ENCODE measurements around the gene CAMSAP1. TPM values are rescaled to one million over a fixed set of nuclear protein-coding genes. Genes with fewer than 3 reads are reported as not detected.

The CAMSAP1 gene
- total RNA-seq, 1 donor from 2014 or later, result 31.1 TPM

GRCh38 chr9:135928074-135928730, 20.9 kb upstream of the CAMSAP1 start:
- no peak for DNase-seq (ENCODE audit: low read depth)
- TF ChIP-seq, protein P1, sequence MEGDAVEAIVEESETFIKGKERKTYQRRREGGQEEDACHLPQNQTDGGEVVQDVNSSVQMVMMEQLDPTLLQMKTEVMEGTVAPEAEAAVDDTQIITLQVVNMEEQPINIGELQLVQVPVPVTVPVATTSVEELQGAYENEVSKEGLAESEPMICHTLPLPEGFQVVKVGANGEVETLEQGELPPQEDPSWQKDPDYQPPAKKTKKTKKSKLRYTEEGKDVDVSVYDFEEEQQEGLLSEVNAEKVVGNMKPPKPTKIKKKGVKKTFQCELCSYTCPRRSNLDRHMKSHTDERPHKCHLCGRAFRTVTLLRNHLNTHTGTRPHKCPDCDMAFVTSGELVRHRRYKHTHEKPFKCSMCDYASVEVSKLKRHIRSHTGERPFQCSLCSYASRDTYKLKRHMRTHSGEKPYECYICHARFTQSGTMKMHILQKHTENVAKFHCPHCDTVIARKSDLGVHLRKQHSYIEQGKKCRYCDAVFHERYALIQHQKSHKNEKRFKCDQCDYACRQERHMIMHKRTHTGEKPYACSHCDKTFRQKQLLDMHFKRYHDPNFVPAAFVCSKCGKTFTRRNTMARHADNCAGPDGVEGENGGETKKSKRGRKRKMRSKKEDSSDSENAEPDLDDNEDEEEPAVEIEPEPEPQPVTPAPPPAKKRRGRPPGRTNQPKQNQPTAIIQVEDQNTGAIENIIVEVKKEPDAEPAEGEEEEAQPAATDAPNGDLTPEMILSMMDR (conservative IDR thresholded peaks at IDR 0.05; ENCODE audit: low read depth, low read length), result no peak
- H3K4me3 ChIP-seq (ENCODE audit: low read depth, low read length), result no peak overlapping the region

DNA sequence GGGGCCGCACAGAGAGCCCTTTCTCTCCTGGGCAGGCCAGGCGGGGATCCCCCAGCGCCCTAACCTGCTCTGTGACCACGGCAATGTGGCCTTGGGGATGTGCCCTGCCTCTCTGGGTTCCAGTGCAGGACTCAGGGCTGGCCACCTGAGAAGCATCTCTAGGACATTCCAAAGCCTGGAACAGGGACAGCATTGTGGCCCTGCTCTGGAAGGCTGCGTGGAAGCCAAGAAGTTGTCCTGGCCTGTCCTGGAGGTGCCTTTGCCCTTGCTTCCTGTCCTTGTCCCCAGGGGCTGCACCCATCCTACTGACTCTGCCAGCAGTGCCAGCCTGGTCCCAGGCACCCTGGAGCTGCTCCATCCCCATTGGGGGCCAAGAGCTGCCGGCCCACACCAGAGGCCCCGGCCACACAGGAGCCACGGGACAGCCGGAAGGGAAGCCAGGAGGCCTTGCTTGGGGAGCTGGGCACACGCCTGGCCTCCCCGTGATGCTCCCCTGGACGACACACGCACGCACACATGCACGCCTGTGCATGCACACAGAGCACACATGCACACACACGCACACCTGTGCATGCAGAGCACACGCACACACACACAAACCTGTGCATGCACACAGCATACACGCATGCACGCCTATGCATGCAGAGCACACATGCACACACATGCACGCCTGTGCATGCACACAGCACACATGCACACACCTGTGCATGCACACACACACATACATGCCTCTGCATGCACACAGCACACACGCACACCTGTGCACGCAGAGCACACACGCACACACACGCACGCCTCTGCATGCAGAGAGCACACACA, 20.1 kb upstream of the CAMSAP1 start:
- H3K4me3 ChIP-seq (ENCODE audit: low read depth, low read length), result no peak overlapping the region
- TF ChIP-seq, protein P1 (conservative IDR thresholded peaks at IDR 0.05; ENCODE audit: low read depth, low read length), result no peak
- DNase-seq (ENCODE audit: low read depth), result no peak

DNA sequence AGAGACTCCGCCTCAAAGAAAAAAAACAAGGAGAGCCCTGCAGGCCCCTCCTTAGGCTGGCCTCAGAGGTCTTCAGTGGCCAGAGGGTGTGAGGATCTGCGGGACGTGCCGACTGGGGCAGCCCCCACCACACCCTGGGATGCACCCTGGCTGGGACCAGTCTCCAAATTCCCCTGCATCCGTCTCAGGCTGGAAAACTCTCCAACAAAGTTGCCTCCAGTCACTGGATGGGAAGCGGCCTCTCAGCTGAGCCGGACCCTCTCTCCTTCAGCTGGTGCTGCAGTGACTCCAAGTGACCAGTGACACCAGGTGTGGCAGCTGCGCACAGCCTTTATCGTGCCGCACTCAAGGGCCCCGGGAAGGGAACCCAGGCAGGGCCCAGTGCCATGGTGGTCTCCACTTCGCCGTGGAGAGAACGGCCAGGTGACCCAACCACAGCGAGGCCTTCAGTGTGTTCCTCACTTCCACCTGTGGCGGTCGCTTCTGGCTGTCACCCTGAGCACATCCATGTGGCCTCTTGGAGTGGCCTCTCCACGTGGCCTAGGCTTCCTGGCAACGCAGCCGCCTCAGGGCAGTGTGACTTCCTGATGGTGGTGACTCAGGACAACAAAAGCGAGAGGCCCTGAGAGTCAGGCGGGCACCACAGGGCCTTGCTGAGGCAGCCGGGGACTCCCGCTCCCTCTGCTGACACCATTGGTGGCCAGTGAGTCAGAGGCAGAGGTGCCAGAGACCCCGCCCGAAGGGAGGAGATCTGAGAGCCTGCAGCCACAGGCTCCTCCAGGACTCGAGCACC, 19.3 kb upstream of the CAMSAP1 start:
- TF ChIP-seq, protein P1 (conservative IDR thresholded peaks at IDR 0.05; ENCODE audit: low read depth, low read length), result no peak
- DNase-seq (ENCODE audit: low read depth), result no peak
- no peak overlapping the region for H3K4me3 ChIP-seq (ENCODE audit: low read depth, low read length)

- no peak for DNase-seq (ENCODE audit: low read depth)
- TF ChIP-seq, protein P1 (conservative IDR thresholded peaks at IDR 0.05; ENCODE audit: low read depth, low read length), result no peak
- no peak overlapping the region for H3K4me3 ChIP-seq (ENCODE audit: low read depth, low read length)
Observed at GRCh38 chr9:135925496-135926133, 18.3 kb upstream of the CAMSAP1 start.

DNA sequence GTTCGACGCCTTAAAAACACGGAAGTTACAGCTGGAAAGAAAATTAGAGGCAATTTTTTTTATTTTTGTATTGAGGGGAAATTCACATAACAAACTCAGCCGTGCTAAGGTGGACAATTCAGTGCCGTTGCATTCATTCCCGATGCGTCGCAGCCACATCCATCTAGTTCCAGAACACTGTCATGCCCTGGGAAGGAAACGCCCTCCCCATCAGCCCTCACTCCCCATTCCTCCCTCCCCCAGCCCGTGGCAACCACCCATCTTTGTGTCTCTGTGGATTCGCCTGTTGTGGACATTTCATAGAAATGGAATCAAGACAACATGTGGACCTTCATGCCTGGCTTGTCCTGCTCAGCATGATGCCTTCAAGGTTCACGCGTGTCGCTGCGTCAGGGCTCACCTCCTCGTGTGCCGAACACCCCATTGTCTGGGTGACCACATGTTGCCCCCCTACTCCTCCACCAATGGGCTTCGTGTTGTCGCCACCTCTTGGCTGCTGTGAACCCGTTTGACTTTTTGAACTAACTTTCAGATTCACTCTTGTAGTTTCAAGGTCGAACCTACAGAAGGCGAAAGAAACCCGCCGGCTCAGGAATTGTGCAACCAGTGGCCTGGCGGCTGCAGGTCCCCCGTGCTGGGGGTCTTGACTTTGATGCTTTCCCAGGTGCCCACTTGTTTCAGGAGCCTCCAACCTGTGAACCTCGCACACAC, 17.4 kb upstream of the CAMSAP1 start:
- no peak overlapping the region for H3K4me3 ChIP-seq (ENCODE audit: low read depth, low read length)
- TF ChIP-seq, protein P1 (conservative IDR thresholded peaks at IDR 0.05; ENCODE audit: low read depth, low read length), result no peak
- DNase-seq (ENCODE audit: low read depth), result no peak

DNA sequence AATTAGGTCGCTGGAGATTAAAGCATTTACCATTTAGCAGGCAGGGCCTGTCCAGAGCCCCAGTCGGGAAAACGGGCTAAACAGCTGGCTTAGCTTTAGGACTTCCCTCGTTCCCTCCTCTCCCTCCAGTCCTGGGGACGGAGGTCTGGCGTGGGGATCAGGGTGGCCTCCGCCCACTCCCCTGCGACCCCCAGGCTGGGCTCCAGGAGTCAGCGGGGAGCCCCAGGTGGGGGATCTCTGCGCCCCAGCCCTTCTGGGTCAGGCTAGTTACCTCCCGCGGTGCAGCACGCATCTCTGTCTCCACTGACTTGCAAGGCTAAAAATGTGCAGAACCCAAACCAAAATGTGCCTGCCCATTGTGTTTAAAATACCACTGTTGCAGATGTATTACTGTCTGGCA, 16.2 kb upstream of the CAMSAP1 start:
- TF ChIP-seq, protein P1 (conservative IDR thresholded peaks at IDR 0.05; ENCODE audit: low read depth, low read length), result no peak
- H3K4me3 ChIP-seq (ENCODE audit: low read depth, low read length), result no peak overlapping the region
- no peak for DNase-seq (ENCODE audit: low read depth)

Measured in epithelial cell of proximal tubule (primary cell).